ENCODE data around the gene RBM6.

RBM6 gene

GRCh38 chr3:50003216-50003615 lies 63.3 kb downstream of the RBM6 start:
- no peak overlapping the region for H3K4me2 ChIP-seq (ENCODE audit: low read length)
- no peaks in the 10 kb centered on the region for H3K79me2 ChIP-seq (ENCODE audit: insufficient read depth, low read length)
- no peaks in the 10 kb centered on the region for H3K27me3 ChIP-seq (ENCODE audit: insufficient read depth, low read length)
- H2AFZ ChIP-seq (ENCODE audit: low read length), result no peak overlapping the region
- no peak for TF ChIP-seq CTCF (IDR thresholded peaks at IDR 0.05; ENCODE audit: low read length)
- no peak for TF ChIP-seq EZH2 (IDR thresholded peaks at IDR 0.05; ENCODE audit: borderline replicate concordance, low read length)
- H3K9me3 ChIP-seq (ENCODE audit: low read length), result no peaks in the 10 kb centered on the region
- H3K4me3 ChIP-seq (ENCODE audit: low read depth, low read length, poor library complexity, severe bottlenecking), result no peak overlapping the region
- no peaks in the 10 kb centered on the region for H4K20me1 ChIP-seq (ENCODE audit: insufficient read depth, low read length)
- H3K4me1 ChIP-seq (ENCODE audit: insufficient read depth, low read length, severe bottlenecking), result no peaks in the 10 kb centered on the region
- H3K27ac ChIP-seq (ENCODE audit: low read depth, low read length, poor library complexity, severe bottlenecking), result no peak overlapping the region
- no peaks in the 10 kb centered on the region for H3F3A ChIP-seq (ENCODE audit: insufficient read depth, low read length)
- no peaks in the 10 kb centered on the region for H3K9me2 ChIP-seq (ENCODE audit: low read depth, low read length)
- peaks cover 55% of the 10 kb centered on the region for H3K36me3 ChIP-seq (ENCODE audit: insufficient read depth, low read length)
- H3K9ac ChIP-seq (ENCODE audit: low read length), result no peak overlapping the region

DNA sequence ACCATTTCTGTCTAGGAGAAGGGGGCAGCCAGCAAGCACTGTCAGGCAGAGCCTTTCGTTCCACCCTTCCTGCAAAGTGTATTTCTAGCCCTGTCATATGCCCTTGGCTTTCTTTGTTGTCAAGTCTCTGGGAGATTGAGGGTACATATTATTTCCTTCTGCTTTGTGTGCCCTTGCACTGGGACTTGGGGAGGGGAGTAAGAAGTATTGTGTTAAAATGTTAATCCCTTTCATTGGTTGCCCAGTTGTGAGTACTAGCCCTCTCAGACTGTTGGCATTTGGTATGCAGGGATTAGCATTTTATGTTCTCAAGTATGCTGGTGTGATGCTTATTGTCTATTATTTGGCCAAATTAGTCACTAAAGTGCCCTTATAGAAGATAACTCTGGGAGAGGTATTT lies 63.9 kb downstream of the RBM6 start:
- peaks cover 51% of the 10 kb centered on the region for H3K36me3 ChIP-seq (ENCODE audit: insufficient read depth, low read length)
- H3K4me2 ChIP-seq (ENCODE audit: low read length), result no peak overlapping the region
- H3K9me3 ChIP-seq (ENCODE audit: low read length), result no peaks in the 10 kb centered on the region
- H3K9ac ChIP-seq (ENCODE audit: low read length), result no peak overlapping the region
- H3K27me3 ChIP-seq (ENCODE audit: insufficient read depth, low read length), result no peaks in the 10 kb centered on the region
- no peak overlapping the region for H3K27ac ChIP-seq (ENCODE audit: low read depth, low read length, poor library complexity, severe bottlenecking)
- H3K4me3 ChIP-seq (ENCODE audit: low read depth, low read length, poor library complexity, severe bottlenecking), result no peak overlapping the region
- H2AFZ ChIP-seq (ENCODE audit: low read length), result no peak overlapping the region
- no peak for TF ChIP-seq CTCF (IDR thresholded peaks at IDR 0.05; ENCODE audit: low read length)
- no peak for TF ChIP-seq EZH2 (IDR thresholded peaks at IDR 0.05; ENCODE audit: borderline replicate concordance, low read length)
- H3F3A ChIP-seq (ENCODE audit: insufficient read depth, low read length), result no peaks in the 10 kb centered on the region
- no peaks in the 10 kb centered on the region for H3K79me2 ChIP-seq (ENCODE audit: insufficient read depth, low read length)
- no peaks in the 10 kb centered on the region for H3K4me1 ChIP-seq (ENCODE audit: insufficient read depth, low read length, severe bottlenecking)
- no peaks in the 10 kb centered on the region for H3K9me2 ChIP-seq (ENCODE audit: low read depth, low read length)
- H4K20me1 ChIP-seq (ENCODE audit: insufficient read depth, low read length), result no peaks in the 10 kb centered on the region

DNA sequence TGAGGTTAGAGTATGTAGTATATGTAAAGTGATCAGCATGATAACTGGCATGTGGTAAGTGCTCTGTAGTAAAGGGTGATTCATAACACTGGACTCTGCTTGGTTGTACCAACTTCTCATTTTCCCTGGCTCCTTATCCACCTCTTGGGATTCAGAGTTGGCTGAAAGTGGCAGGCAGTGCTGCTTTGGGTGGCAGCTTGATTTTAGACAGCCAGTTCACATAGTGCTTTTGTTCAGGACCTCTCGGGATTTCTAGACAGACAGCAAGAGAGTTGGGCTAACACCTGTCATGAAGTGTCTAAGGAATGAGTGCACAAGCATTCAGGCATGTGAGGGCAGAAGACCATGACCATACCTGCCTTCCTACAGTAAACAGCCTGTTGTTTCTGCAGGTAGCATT lies 69.0 kb downstream of the RBM6 start:
- Histone ChIP-seq H3K27me3 (ENCODE audit: insufficient read depth, low read length) (no peaks in the 10 kb centered on the region), H3K4me1 (ENCODE audit: insufficient read depth, low read length, severe bottlenecking) (no peaks in the 10 kb centered on the region)

More for the DNA sequence above, 69.0 kb downstream of the RBM6 start:
- TF ChIP-seq CTCF (IDR thresholded peaks at IDR 0.05; ENCODE audit: low read length) (no peak), EZH2 (IDR thresholded peaks at IDR 0.05; ENCODE audit: borderline replicate concordance, low read length) (no peak)
- no peaks in the 10 kb centered on the region for H3K79me2 ChIP-seq (ENCODE audit: insufficient read depth, low read length)
- H4K20me1 ChIP-seq (ENCODE audit: insufficient read depth, low read length), result no peaks in the 10 kb centered on the region
- no peak overlapping the region for H3K9ac ChIP-seq (ENCODE audit: low read length)
- no peaks in the 10 kb centered on the region for H3K9me2 ChIP-seq (ENCODE audit: low read depth, low read length)
- H3F3A ChIP-seq (ENCODE audit: insufficient read depth, low read length), result no peaks in the 10 kb centered on the region
- no peak overlapping the region for H3K27ac ChIP-seq (ENCODE audit: low read depth, low read length, poor library complexity, severe bottlenecking)
- H3K4me3 ChIP-seq (ENCODE audit: low read depth, low read length, poor library complexity, severe bottlenecking), result no peak overlapping the region
- peaks cover 43% of the 10 kb centered on the region for H3K36me3 ChIP-seq (ENCODE audit: insufficient read depth, low read length)
- H3K9me3 ChIP-seq (ENCODE audit: low read length), result no peaks in the 10 kb centered on the region
- no peak overlapping the region for H3K4me2 ChIP-seq (ENCODE audit: low read length)
- no peak overlapping the region for H2AFZ ChIP-seq (ENCODE audit: low read length)

All from OCI-LY1 (cell line).